Fibroblast of villous mesenchyme (primary cell): ENCODE results near the gene CRKL. TPM values are rescaled to one million over a fixed set of nuclear protein-coding genes. Genes with fewer than 3 reads are reported as not detected.

ENCODE experiments used
- DNase-seq: peaks from one replicate; pipeline ENCODE4 v3.0.0-alpha.2; 2010; ENCODE audit warnings: low read depth
- H3K4me3 ChIP-seq: 2 replicates; pipeline ENCODE4 v1.5.1; 2011; ENCODE audit warnings: low read depth, mild to moderate bottlenecking, low read length
- total RNA-seq: library from RNA; depleted of rRNA; stranded (reverse); fragments of >200 nt; gene quantifications from 2 replicates; pipeline ENCODE4 v1.2.3, GENCODE V29; 2012
- TF ChIP-seq, protein P1 (sequence below): IDR thresholded peaks from 2 replicates; pipeline ENCODE4 v1.5.1; 2012; ENCODE audit warnings: low read depth, mild to moderate bottlenecking, low read length; ENCODE audit not compliant: insufficient read depth

Gene CRKL
- total RNA-seq, 1 donor, result 57.4 TPM

DNA sequence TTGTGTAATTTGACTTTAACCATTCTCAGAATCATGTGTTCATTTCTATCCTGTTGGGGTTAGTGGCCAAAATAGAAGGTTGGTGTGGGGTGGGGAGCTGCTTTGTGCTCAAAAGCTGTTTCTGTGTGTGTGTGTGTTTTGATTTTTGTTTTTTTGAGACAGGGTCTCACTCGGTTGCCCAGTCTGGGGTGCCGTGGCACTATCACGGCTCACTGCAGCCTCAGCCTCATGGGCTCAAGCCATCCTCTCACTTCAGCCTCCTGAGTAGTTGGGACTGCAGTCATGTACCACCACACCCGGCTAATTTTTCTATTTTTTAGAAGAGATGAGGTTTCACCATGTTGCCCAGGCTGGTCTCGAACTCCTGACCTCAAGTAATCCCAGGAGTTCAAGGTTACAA lies 31.8 kb downstream of the CRKL start:
- H3K4me3 ChIP-seq, result no peak overlapping the region
- TF ChIP-seq, protein P1, sequence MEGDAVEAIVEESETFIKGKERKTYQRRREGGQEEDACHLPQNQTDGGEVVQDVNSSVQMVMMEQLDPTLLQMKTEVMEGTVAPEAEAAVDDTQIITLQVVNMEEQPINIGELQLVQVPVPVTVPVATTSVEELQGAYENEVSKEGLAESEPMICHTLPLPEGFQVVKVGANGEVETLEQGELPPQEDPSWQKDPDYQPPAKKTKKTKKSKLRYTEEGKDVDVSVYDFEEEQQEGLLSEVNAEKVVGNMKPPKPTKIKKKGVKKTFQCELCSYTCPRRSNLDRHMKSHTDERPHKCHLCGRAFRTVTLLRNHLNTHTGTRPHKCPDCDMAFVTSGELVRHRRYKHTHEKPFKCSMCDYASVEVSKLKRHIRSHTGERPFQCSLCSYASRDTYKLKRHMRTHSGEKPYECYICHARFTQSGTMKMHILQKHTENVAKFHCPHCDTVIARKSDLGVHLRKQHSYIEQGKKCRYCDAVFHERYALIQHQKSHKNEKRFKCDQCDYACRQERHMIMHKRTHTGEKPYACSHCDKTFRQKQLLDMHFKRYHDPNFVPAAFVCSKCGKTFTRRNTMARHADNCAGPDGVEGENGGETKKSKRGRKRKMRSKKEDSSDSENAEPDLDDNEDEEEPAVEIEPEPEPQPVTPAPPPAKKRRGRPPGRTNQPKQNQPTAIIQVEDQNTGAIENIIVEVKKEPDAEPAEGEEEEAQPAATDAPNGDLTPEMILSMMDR, result no peak
- no peak for DNase-seq

DNA sequence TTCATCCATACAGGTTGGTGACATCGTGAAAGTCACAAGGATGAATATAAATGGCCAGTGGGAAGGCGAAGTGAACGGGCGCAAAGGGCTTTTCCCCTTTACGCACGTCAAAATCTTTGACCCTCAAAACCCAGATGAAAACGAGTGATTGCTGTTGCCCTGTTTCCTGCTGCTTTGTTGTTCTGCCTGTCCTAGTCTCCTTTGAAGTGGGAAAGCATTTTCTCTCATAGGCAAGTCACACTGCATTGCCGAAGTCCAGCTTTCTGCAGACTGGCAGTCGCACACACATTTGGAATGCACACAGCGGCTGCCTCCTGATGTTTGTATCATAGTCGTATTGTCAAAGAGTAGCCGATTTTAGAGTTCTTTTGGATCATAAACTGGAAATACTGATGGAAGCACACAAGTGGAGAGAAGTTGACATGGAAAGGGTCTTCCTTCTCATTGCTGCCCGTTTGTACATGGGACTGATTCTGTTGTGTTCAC lies 32.5 kb downstream of the CRKL start:
- H3K4me3 ChIP-seq, result no peak overlapping the region
- TF ChIP-seq, protein P1, result no peak
- DNase-seq, result no peak

GRCh38 chr22:20951151-20951931 lies 34.1 kb downstream of the CRKL start:
- TF ChIP-seq, protein P1, result no peak
- no peak for DNase-seq
- no peak overlapping the region for H3K4me3 ChIP-seq

- DNase-seq, result no peak
- no peak overlapping the region for H3K4me3 ChIP-seq
- TF ChIP-seq, protein P1, result no peak
Observed at GRCh38 chr22:20951932-20952380, 34.7 kb downstream of the CRKL start.

GRCh38 chr22:20952544-20953341 lies 35.5 kb downstream of the CRKL start:
- TF ChIP-seq, protein P1, result no peak
- DNase-seq, result no peak
- H3K4me3 ChIP-seq, result no peak overlapping the region

DNA sequence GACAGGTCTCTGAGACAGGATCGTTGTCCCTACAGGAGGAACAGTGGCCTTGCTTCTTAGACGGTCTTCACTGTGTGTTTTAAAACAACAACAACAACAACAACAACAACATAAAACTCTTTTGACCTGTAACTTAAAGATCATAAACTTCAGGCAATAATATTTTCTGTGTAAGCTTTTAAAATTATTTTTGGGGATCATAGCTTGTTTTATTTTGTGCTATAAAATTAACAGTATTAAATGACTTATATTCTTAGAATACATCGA lies 36.1 kb downstream of the CRKL start:
- DNase-seq, result no peak
- H3K4me3 ChIP-seq, result no peak overlapping the region
- TF ChIP-seq, protein P1, result no peak
